ENCODE measurements around the gene P2RY2. TPM values are rescaled to one million over a fixed set of nuclear protein-coding genes. Genes with fewer than 3 reads are reported as not detected.

Gene P2RY2
- total and polyA plus RNA-seq, 9 of the 15 experiments (the other 6 are each of a cell fraction or from before 2014, with no cell fraction given): not detected

- POLR2A ChIA-PET: interaction anchor here (0.5 to 0.9 kb wide), 2 partner anchors 49 to 414 kb away, joined by 3 read pairs; no protein-coding TSS in a partner anchor
- TF ChIP-seq ZNF232 (CRISPR knock-in tag; IDR thresholded peaks at IDR 0.05): no peak
- Histone ChIP-seq H4K20me1 (replicated peaks; ENCODE audit: control insufficient read depth, insufficient read depth, low read length) (no peaks in the 10 kb centered on the region), H3K27ac (ENCODE audit: extremely low read depth, low read depth, low read length) (no peak overlapping the region), H3K36me3 (ENCODE audit: control insufficient read depth, insufficient read depth, low read length) (no peaks in the 10 kb centered on the region), H3K4me1 (replicated peaks in 1 of 2; ENCODE audit: control insufficient read depth in 2 of 2, insufficient read depth in 2 of 2, low read length in 2 of 2) (peaks cover 0 to 3% of the 10 kb centered on the region in 2 experiments; a peak in 1 of 5 replicates), H2AFZ (ENCODE audit: low read depth, low read length) (no peak overlapping the region), H3K9me3 (replicated peaks; ENCODE audit: control insufficient read depth, insufficient read depth, low read depth, low read length) (no peaks in the 10 kb centered on the region), H3K4me3 (no peak overlapping the region), H3K9me1 (ENCODE audit: control insufficient read depth, insufficient read depth, low read length) (no peaks in the 10 kb centered on the region), H3K4me2 (ENCODE audit: insufficient read depth, low read length) (no peak overlapping the region), H3K79me2 (ENCODE audit: control insufficient read depth, insufficient read depth, low read length) (no peaks in the 10 kb centered on the region), H3K27me3 (ENCODE audit: control insufficient read depth in 2 of 2, insufficient read depth in 2 of 2, low read length in 2 of 2) (peaks cover 0 to 21% of the 10 kb centered on the region in 2 experiments; a peak in 4 of 5 replicates), H3K9ac (ENCODE audit: insufficient read depth in 1 of 2, low read depth in 2 of 2, low read length in 2 of 2) (no peak overlapping the region)
- no peak for DNase-seq (ENCODE audit: extremely low read depth in 1 of 4, low spot score in 3 of 4)
- in situ Hi-C loops (cut with MboI): loop anchor here (5.0 kb wide), 1 partner anchor 417 kb away; no protein-coding TSS in a partner anchor
- no TSS peak for BruUV-seq (replicated peaks)
- intact Hi-C loops (cut with micrococcal nuclease): no loop called here
- CTCF ChIA-PET (ENCODE audit: low intra/inter-chr PET ratio): interaction anchor here (1.2 kb wide), 1 partner anchor 656 kb away, joined by 4 read pairs; no protein-coding TSS in a partner anchor
- ATAC-seq: no peak
- FAIRE-seq: no peak
- 6% methylated on average over 3 of the region's 4 CpGs for WGBS (ENCODE audit: insufficient coverage, low coverage, missing lambda C conversion rate)
Observed at GRCh38 chr11:73244589-73245240, 26.6 kb downstream of the P2RY2 start.

- Histone ChIP-seq H3K27ac (ENCODE audit: extremely low read depth, low read depth, low read length) (no peak overlapping the region), H3K9ac (ENCODE audit: insufficient read depth in 1 of 2, low read depth in 2 of 2, low read length in 2 of 2) (no peak overlapping the region), H4K20me1 (replicated peaks; ENCODE audit: control insufficient read depth, insufficient read depth, low read length) (no peaks in the 10 kb centered on the region), H3K36me3 (ENCODE audit: control insufficient read depth, insufficient read depth, low read length) (no peaks in the 10 kb centered on the region), H3K27me3 (ENCODE audit: control insufficient read depth in 2 of 2, insufficient read depth in 2 of 2, low read length in 2 of 2) (peaks cover 0 to 13% of the 10 kb centered on the region in 2 experiments; a peak in 4 of 5 replicates), H2AFZ (ENCODE audit: low read depth, low read length) (no peak overlapping the region), H3K79me2 (ENCODE audit: control insufficient read depth, insufficient read depth, low read length) (no peaks in the 10 kb centered on the region), H3K9me1 (ENCODE audit: control insufficient read depth, insufficient read depth, low read length) (no peaks in the 10 kb centered on the region), H3K4me1 (replicated peaks in 1 of 2; ENCODE audit: control insufficient read depth in 2 of 2, insufficient read depth in 2 of 2, low read length in 2 of 2) (peaks cover 0 to 3% of the 10 kb centered on the region in 2 experiments; a peak in 1 of 5 replicates), H3K9me3 (replicated peaks; ENCODE audit: control insufficient read depth, insufficient read depth, low read depth, low read length) (no peaks in the 10 kb centered on the region), H3K4me3 (no peak overlapping the region), H3K4me2 (ENCODE audit: insufficient read depth, low read length) (no peak overlapping the region)
- FAIRE-seq (no peak), DNase-seq (ENCODE audit: extremely low read depth in 1 of 4, low spot score in 3 of 4) (no peak), ATAC-seq (no peak)
- TF ChIP-seq NONO (IDR thresholded peaks at IDR 0.05; ENCODE audit: low read depth in 2 of 2, low read length in 1 of 2) (no peak), ZNF75A (CRISPR knock-in tag; IDR thresholded peaks at IDR 0.05) (no peak), ELF2 (CRISPR knock-in tag; IDR thresholded peaks at IDR 0.05) (no peak), RBM17 (IDR thresholded peaks at IDR 0.05; ENCODE audit: borderline replicate concordance, low read depth, low read length) (no peak), ZKSCAN1 (IDR thresholded peaks at IDR 0.05; ENCODE audit: low read depth, low read length) (no peak), CEBPG (CRISPR knock-in tag; IDR thresholded peaks at IDR 0.05) (no peak), CEBPG (tag; conservative IDR thresholded peaks at IDR 0.05 in 1 of 2, IDR thresholded peaks at IDR 0.05 in 1 of 2) (no peak), TCF7L2 (IDR thresholded peaks at IDR 0.05; ENCODE audit: low read depth, low read length) (no peak), E2F3 (CRISPR knock-in tag; IDR thresholded peaks at IDR 0.05) (no peak), HDAC1 (IDR thresholded peaks at IDR 0.05) (no peak), SAFB (IDR thresholded peaks at IDR 0.05; ENCODE audit: borderline replicate concordance, low read depth, low read length) (no peak), NCOA4 (IDR thresholded peaks at IDR 0.05; ENCODE audit: partially characterized antibody) (no peak), ZNF76 (CRISPR knock-in tag; IDR thresholded peaks at IDR 0.05; ENCODE audit: borderline replicate concordance) (no peak), FOXK1 (CRISPR knock-in tag; IDR thresholded peaks at IDR 0.05; ENCODE audit: borderline replicate concordance) (no peak)
- POLR2A ChIA-PET: interaction anchor here (0.5 to 0.7 kb wide), 5 partner anchors 9 to 415 kb away, joined by 3 to 5 read pairs (median 3); no protein-coding TSS in a partner anchor
- CTCF ChIA-PET (ENCODE audit: low intra/inter-chr PET ratio): interaction anchor here (0.6 kb wide), 1 partner anchor 410 kb away, joined by 3 read pairs; no protein-coding TSS in a partner anchor
- WGBS (ENCODE audit: insufficient coverage, low coverage, missing lambda C conversion rate): 3% methylated on average over 6 of the region's 6 CpGs
- no TSS peak for BruUV-seq (replicated peaks)
- intact Hi-C loops (cut with micrococcal nuclease) (no loop called here), in situ Hi-C loops (cut with MboI) (no loop called here)
Observed at GRCh38 chr11:73245461-73245860, 27.4 kb downstream of the P2RY2 start.

All from K562 (cell line).